NB4 (cell line): ENCODE results near the gene PTGR2.

Source experiments
- CTCF ChIP-seq: IDR thresholded peaks from one replicate; pipeline ENCODE4 v1.5.1; 2012; ENCODE audit warnings: low read depth, low read length
- MAX ChIP-seq: IDR thresholded peaks from 2 replicates; pipeline ENCODE4 v1.6.1; 2011; ENCODE audit warnings: low read depth, low read length
- MYC ChIP-seq: IDR thresholded peaks from 2 replicates; pipeline ENCODE4 v1.6.1; 2011; ENCODE audit warnings: low read depth, low read length
- POLR2A ChIP-seq: IDR thresholded peaks from 2 replicates; pipeline ENCODE4 v1.6.1; 2011; ENCODE audit warnings: mild to moderate bottlenecking; ENCODE audit not compliant: insufficient read length; ENCODE audit errors: extremely low read depth

GRCh38 chr14:73903028-73903427, 51.4 kb downstream of the PTGR2 start:
- TF ChIP-seq CTCF (no peak), MAX (no peak), POLR2A (no peak), MYC (no peak)
